Measurements from ENCODE around the gene INO80E.
A peak's percentile ranks its signal among the peaks of the same experiment; 100 is the strongest.
"Not testable (repeated sequence)": the region's sequence is repeated elsewhere in the genome, so short reads cannot be mapped to it uniquely, and the experiment has no call there.

INO80E gene

GRCh38 chr16:29995911-29996765 is at the start of gene INO80E:
Gene INO80E, plus strand, starts transcription at chr16:29996241. Its CDS starts 70 bp downstream, at chr16:29996311.
- DNase-seq (ENCODE audit: low read depth) = peak; percentile 97

DNA sequence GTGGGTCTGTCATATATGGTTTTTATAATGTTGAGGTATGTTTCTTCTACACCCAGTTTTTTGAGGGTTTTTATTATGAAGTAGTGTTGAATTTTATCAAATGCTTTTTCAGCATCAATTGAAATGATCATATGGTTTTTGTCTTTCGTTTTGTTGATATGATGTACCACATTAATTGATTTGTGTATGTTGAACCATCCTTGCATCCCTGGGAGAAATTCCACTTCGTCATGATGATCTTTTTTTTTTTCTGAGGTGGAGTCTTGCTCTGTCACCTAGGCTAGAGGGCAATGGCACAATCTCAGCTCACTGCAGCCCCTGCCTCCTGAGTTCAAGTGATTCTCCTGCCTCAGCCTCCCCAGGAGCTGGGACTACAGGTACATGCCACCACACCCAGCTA is 48.1 kb upstream of the INO80E start:
- no peak for DNase-seq (ENCODE audit: low read depth)

- no peak for DNase-seq (ENCODE audit: low read depth)
Observed at GRCh38 chr16:29950806-29951461, 45.1 kb upstream of the INO80E start.

DNA sequence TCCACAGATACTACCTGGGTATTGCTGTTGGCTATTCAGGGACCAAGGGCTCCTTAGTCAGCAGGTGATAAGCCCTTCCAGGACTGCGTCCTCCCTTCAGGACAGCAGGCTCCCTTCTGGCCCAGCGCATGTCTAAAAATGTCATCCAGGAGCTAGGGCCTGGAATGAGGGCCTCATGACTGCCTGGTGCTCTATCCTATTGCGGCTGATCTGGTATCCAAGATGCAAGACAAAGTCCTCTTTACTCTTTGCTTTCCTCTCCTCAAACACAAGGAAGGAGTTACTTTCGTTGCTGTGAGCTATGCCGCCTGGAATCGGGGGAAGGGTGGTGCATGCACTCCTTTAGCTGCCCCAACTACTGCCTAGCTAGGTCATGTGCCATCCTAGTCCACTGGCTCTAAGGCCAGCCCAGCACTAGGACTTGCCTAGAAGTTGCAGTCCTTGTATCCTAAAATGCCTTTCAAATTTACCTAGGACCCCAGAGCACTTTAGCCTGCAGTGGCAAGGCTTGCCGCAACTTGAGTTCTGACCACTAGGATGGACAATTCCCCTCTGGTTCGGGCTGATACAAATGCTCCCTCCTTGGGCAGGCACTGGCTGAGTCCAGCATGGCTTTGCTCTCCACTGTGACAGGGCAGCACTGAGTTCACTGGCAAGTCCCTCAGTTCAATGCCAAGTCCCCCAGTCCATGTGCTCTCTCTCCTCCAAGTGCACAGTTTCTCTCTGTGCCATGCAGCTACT is 44.2 kb upstream of the INO80E start:
- no peak for DNase-seq (ENCODE audit: low read depth)

GRCh38 chr16:29958756-29959155 is 37.3 kb upstream of the INO80E start:
- no peak for DNase-seq (ENCODE audit: low read depth)

DNA sequence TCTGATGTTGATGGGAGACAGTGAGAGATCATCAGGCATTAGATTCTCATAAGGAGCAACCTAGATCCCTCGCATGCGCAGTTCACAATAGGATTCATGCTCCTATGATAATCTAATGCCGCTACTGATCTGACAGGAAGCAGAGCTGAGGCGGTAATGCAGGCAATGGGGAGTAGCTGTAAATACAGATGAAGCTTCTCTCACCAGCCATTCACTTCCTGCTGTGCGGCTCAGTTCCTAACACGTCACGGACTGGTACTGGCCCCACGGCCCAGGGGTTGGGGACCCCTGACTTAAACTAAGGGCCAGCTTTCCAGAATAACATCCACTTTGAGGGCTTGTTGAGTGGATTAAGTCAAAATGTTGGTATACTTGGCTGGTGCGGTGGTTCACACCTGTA is 36.7 kb upstream of the INO80E start:
- DNase-seq (ENCODE audit: low read depth) = no peak

GRCh38 chr16:29959821-29960220 is 36.2 kb upstream of the INO80E start:
- DNase-seq (ENCODE audit: low read depth) = not testable (repeated sequence)

GRCh38 chr16:29961127-29961478 is 34.9 kb upstream of the INO80E start:
- no peak for DNase-seq (ENCODE audit: low read depth)

GRCh38 chr16:29961479-29962343 is 34.3 kb upstream of the INO80E start, which contains the start of gene TMEM219:
Gene TMEM219, plus strand, starts transcription at chr16:29962079. Its CDS starts 1,065 bp downstream, at chr16:29963144.
- peak; percentile 85 for DNase-seq (ENCODE audit: low read depth)

- DNase-seq (ENCODE audit: low read depth) = no peak
Observed at GRCh38 chr16:29962344-29962994, 33.6 kb upstream of the INO80E start.

DNA sequence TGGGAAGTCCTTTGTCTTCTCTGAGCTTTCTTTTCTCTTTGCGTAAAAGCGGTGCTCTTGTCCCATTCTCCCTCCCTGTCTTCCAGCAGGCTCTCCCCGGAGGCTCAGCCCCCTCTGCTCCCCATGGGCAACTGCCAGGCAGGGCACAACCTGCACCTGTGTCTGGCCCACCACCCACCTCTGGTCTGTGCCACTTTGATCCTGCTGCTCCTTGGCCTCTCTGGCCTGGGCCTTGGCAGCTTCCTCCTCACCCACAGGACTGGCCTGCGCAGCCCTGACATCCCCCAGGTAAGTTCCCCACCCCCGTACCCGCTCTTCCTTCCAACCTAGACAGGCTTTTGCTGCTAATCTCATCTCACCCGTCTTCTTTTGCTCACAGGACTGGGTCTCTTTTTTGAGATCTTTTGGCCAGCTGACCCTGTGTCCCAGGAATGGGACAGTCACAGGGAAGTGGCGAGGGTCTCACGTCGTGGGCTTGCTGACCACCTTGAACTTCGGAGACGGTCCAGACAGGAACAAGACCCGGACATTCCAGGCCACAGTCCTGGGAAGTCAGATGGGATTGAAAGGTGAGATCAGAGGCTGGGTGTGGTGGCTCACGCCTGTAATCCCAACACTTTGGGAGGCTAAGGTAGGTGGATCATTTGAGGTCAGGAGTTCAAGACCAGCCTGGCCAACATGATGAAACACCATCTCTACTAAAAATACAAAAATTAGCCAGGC is 32.9 kb upstream of the INO80E start:
- DNase-seq (ENCODE audit: low read depth) = no peak

DNA sequence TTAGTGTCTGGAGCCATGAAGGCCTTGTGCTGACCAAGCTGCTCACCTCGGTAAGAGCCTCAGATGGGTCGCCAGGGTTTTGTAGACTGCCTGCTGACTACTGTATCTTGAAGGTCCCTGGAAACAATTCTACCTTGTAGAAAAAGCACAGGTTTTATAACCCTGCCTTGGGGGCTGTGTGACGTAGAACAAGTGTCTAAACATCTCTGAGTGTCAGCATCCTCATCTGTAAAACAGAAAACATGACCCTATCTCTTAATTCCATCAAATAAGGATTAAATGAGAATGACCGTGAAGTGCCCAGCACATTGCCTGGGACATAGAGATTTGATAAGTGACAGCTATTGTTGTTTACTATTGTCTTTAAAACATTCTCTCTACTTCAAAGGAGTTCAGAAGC is 27.8 kb upstream of the INO80E start:
- no peak for DNase-seq (ENCODE audit: low read depth)

DNA sequence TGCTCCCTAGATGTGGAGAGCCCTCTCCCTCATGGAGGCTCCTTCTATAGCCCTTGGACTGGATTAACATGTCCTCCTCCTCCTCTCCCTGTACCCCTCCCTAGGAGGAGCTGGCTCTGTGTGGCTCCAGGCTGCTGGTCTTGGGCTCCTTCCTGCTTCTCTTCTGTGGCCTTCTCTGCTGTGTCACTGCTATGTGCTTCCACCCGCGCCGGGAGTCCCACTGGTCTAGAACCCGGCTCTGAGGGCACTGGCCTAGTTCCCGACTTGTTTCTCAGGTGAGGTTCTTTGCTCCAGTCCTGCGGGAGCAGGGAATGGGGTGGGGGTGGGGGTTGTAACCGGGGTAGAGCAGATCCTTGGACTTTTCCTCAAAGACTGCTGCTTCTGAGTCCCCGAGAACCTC is 24.7 kb upstream of the INO80E start:
- no peak for DNase-seq (ENCODE audit: low read depth)

DNA sequence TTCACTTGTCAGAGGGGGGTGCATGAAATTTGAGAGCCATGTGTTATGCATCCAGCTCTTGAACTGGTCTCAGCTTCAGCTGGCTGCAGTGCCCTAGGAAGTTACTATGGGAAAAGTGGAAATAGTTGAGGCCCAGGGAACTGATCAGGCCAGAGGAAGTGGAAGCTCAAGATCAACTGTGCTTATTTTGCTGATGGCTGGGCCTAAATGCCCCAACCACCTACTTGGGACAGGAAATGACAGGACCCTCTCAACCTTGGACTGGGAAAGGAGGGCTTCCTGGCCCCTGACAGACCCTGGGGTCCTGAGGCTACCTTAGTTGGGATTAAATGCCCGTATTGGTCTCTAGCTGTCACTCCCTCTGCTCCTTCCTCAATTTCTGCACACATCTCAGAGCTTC is 23.5 kb upstream of the INO80E start:
- DNase-seq (ENCODE audit: low read depth) = no peak

DNA sequence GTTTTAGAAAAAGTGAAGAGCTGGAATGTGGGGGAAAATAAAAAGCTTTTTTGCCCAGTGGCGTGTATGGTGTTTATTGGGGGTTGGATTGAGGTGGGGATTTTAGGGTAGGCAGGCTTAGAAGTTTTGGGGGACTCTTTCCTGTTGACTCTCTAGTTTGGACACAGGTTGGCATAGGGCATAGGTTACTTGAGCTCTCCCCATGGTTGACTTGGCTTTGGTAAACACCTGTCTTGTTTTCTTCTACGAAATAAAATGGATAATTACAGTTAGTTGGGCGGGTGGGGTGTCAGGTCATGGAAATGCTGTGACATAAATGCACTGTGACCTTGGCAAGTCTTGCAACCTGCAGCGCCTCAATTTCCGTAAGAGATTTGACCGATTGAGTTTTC is 23.1 kb upstream of the INO80E start:
- DNase-seq (ENCODE audit: low read depth) = no peak

GRCh38 chr16:29973384-29974246 is 22.4 kb upstream of the INO80E start, which contains the start of gene TAOK2:
Gene TAOK2, plus strand, starts transcription at chr16:29973868. Its CDS starts 3,905 bp downstream, at chr16:29977773.
- peak; percentile 88 for DNase-seq (ENCODE audit: low read depth)

- DNase-seq (ENCODE audit: low read depth) = no peak
Observed at GRCh38 chr16:29974291-29975133, 21.5 kb upstream of the INO80E start.

GRCh38 chr16:29975134-29975538 is 20.9 kb upstream of the INO80E start:
- no peak for DNase-seq (ENCODE audit: low read depth)
